CD4-positive, CD25-positive, alpha-beta regulatory T cell (primary cell): ENCODE results near the gene SP140L. TPM values are rescaled to one million over a fixed set of nuclear protein-coding genes. Genes with fewer than 3 reads are reported as not detected.
"Not testable (repeated sequence)": the region's sequence is repeated elsewhere in the genome, so short reads cannot be mapped to it uniquely, and the experiment has no call there.

ENCODE experiments used
- ATAC-seq, 2 donors: fragments of 150-1000 bp; cut with Tn5 transposase; one replicate each; pipeline ENCODE4 v1.10.0; 2021; ENCODE audit warnings: low read depth in 2 of 2, moderate number of reproducible peaks in 2 of 2, moderate library complexity in 1 of 2
- DNase-seq, 3 donors: peaks; one replicate each; pipeline versions ENCODE4 v3.0.0 to v3.0.0-alpha.2; 2012 to 2022; ENCODE audit warnings: mixed read lengths in 1 of 3
- H3K27ac ChIP-seq: one replicate; pipeline ENCODE4 v1.7.0; 2013; ENCODE audit warnings: mild to moderate bottlenecking, low read length; ENCODE audit not compliant: insufficient read depth, poor library complexity, severe bottlenecking
- H3K27me3 ChIP-seq: one replicate; pipeline ENCODE4 v1.7.0; 2013; ENCODE audit warnings: low read length; ENCODE audit not compliant: control insufficient read depth, insufficient read depth
- H3K36me3 ChIP-seq: one replicate; pipeline ENCODE4 v1.7.0; 2013; ENCODE audit warnings: mild to moderate bottlenecking, low read length, moderate library complexity; ENCODE audit not compliant: control insufficient read depth, insufficient read depth
- H3K4me1 ChIP-seq: 2 replicates; pipeline ENCODE4 v1.7.0; 2013; ENCODE audit warnings: mild to moderate bottlenecking, low read length; ENCODE audit not compliant: insufficient read depth, control insufficient read depth, poor library complexity, severe bottlenecking
- H3K4me3 ChIP-seq: one replicate; pipeline ENCODE4 v1.7.0; 2013; ENCODE audit warnings: low read depth, mild to moderate bottlenecking, low read length, moderate library complexity
- H3K9me3 ChIP-seq, 2 experiments: 1 replicate in 1 of 2; 2 replicates in 1 of 2; pipeline ENCODE4 v1.7.0; 2013; ENCODE audit warnings: low read length in 2 of 2, mild to moderate bottlenecking in 1 of 2, moderate library complexity in 1 of 2; ENCODE audit not compliant: control insufficient read depth in 2 of 2
- H3K27ac Mint-ChIP-seq, 3 donors: one replicate each; pipeline ENCODE4 v1.8.0; 2020 to 2022; ENCODE audit warnings: mild to moderate bottlenecking in 3 of 3, mixed read lengths in 3 of 3, moderate library complexity in 2 of 3
- H3K27me3 Mint-ChIP-seq: one replicate; pipeline ENCODE4 v1.8.0; 2022; ENCODE audit warnings: mild to moderate bottlenecking, mixed read lengths
- H3K36me3 Mint-ChIP-seq: one replicate; pipeline ENCODE4 v1.8.0; 2020; ENCODE audit warnings: mixed read lengths
- H3K4me1 Mint-ChIP-seq, 4 donors: one replicate each; pipeline ENCODE4 v1.8.0; 2020 to 2022; ENCODE audit warnings: mixed read lengths in 4 of 4, mild to moderate bottlenecking in 1 of 4
- H3K4me3 Mint-ChIP-seq, 4 donors: one replicate each; pipeline ENCODE4 v1.8.0; 2020 to 2022; ENCODE audit warnings: mild to moderate bottlenecking in 4 of 4, mixed read lengths in 4 of 4, moderate library complexity in 3 of 4
- H3K9me3 Mint-ChIP-seq, 7 donors: one replicate each; pipeline ENCODE4 v1.8.0; 2020 to 2022; ENCODE audit warnings: mixed read lengths in 7 of 7, mild to moderate bottlenecking in 3 of 7, moderate library complexity in 2 of 7
- polyA plus RNA-seq, 4 donors: library from polyadenylated mRNA; unstranded; fragments of 300-500 nt; fragmentation: Illumina TruSeq; gene quantifications; one replicate each; pipeline ENCODE4 v1.2.3, GENCODE V29; 2021
- total RNA-seq: library from RNA; stranded (reverse); gene quantifications from one replicate; pipeline ENCODE4 v1.2.3, GENCODE V29; 2022

SP140L gene
- total and polyA plus RNA-seq, 5 donors from 2014 or later: 14.3 to 68.5 (median 22.8) TPM

DNA sequence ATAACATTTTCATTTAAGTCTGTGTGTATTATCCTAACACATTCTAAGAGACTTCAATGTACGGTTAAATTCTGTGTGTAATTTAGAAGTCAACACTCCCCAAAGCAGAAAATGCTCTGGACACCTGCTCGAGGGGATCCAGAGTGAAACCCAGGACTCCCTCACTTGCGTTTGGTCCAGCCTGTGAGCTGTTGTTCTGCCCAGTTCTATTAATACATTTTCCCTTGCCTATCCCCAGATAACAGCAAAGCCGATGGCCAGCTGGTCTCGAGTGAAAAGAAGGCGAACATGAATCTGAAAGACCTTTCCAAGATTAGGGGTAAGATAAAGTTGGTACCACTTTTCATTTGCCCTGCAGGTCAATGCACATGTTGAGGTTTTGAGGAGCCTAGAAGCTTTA is 58.0 kb downstream of the SP140L start:
- Mint-ChIP-seq H3K9me3 (no peaks in the 10 kb centered on the region), H3K36me3 (peaks cover 59% of the 10 kb centered on the region), H3K27ac (peak overlapping the region in 1 of 3 donors; percentile 37), H3K27me3 (no peaks in the 10 kb centered on the region), H3K4me1 (peaks cover 0 to 9% (median 5%) of the 10 kb centered on the region in 4 donors), H3K4me3 (peak overlapping the region in 1 of 4 donors; percentile 68)
- H3K4me1 ChIP-seq: no peaks in the 10 kb centered on the region
- no peak overlapping the region for H3K27ac ChIP-seq
- DNase-seq (no peak), ATAC-seq (no peak)
- H3K27me3 ChIP-seq: no peaks in the 10 kb centered on the region
- H3K4me3 ChIP-seq: no peak overlapping the region
- H3K36me3 ChIP-seq: peaks cover 75% of the 10 kb centered on the region
- no peaks in the 10 kb centered on the region for H3K9me3 ChIP-seq

DNA sequence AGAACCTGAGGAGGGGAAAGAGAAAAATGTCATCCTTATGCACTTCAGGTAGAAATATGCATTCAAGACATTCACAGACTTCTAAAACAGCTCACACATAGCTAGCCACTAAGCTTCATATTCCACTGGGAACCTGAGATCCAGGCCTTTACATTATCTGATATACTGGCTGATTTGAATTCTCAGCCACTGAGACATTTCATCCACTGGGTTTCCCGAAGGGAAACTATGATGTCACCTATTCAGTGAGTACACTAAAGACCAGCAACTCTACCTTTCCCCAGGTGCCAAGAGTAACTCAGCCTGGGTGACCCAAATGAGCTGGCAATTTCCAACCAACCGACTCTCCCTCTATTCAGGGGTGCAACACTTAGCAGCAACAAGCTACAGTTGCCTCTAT is 67.3 kb downstream of the SP140L start:
- Mint-ChIP-seq H3K36me3 (peaks cover 89% of the 10 kb centered on the region), H3K9me3 (peaks cover 0 to 6% (median 0%) of the 10 kb centered on the region in 7 donors), H3K4me1 (peaks cover 0 to 11% (median 5%) of the 10 kb centered on the region in 4 donors), H3K27ac (no peak overlapping the region), H3K27me3 (no peaks in the 10 kb centered on the region), H3K4me3 (no peak overlapping the region)
- no peaks in the 10 kb centered on the region for H3K4me1 ChIP-seq
- H3K27me3 ChIP-seq: no peaks in the 10 kb centered on the region
- H3K4me3 ChIP-seq: no peak overlapping the region
- H3K36me3 ChIP-seq: peaks cover 93% of the 10 kb centered on the region
- ATAC-seq: no peak
- H3K9me3 ChIP-seq: peaks cover 10 to 11% of the 10 kb centered on the region in 2 experiments
- H3K27ac ChIP-seq: no peak overlapping the region
- no peak for DNase-seq

DNA sequence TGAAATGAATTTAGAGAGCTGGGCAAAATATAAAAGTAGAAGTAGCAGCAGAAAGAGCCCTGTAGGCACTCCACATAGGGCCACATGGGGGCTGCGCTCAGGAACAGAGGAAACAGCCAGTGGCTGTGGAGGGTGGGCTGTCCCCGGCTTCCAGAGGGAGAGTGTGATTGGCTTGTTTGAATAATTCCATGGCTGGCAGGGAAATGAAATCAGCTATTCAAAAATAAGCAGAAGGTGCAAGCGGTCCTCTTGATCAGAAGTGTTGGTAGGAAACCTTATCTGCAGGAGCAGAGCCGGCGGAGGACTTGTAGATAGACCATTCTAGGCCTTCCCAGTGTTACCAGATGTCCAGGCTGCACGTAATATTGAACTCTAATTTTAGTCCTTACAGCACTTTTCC is 71.7 kb downstream of the SP140L start:
- not testable (repeated sequence) for H3K9me3 Mint-ChIP-seq, H3K4me1 ChIP-seq, DNase-seq, ATAC-seq, H3K27ac ChIP-seq, H3K4me3 Mint-ChIP-seq, H3K27me3 ChIP-seq, H3K4me3 ChIP-seq, H3K27me3 Mint-ChIP-seq
- peaks cover 10 to 11% of the 10 kb centered on the region in 2 experiments for H3K9me3 ChIP-seq
- peaks cover 72% of the 10 kb centered on the region for H3K36me3 Mint-ChIP-seq
- peak overlapping the region in 2 of 3 donors; percentile 12 to 83 for H3K27ac Mint-ChIP-seq
- H3K36me3 ChIP-seq: peaks cover 78% of the 10 kb centered on the region
- H3K4me1 Mint-ChIP-seq: peaks cover 0 to 11% (median 0%) of the 10 kb centered on the region in 4 donors

DNA sequence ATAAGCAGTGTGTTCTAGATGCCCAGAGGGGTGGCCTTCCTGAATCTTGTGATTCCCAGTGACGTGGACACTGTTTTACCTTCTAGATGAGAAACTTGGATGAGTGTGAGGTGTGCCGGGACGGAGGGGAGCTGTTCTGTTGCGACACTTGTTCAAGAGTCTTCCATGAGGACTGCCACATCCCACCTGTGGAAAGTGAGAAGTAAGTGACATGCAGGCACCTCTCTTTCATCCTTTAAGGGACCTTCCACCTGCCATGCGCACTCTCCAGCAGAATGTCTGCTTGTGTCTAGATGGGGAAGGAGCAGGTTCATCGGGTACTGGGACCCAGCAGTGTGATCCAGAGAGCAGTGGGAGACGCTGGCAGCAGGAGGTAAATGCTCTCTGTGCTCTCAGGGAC is 73.0 kb downstream of the SP140L start:
- ATAC-seq: no peak

DNA sequence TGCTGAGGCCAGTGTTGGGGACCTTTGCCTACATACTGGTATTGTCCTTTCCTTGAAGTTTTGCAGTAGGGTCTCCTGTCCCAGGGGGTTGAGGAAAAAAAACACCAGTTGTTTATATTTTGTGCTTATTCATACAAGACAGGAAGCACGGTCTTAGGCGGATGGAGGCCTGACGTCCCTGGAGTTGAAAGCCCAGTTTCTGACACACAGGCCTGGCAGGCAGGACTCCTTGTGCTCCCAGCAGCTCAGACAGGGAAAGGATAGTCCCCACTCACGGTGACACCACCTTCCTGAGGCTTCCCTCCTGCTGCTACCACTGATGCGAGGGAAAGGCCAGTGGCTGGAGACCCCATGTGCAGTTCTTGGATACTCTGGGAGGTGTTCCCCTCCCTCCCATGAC is 73.5 kb downstream of the SP140L start:
- Mint-ChIP-seq H3K27ac (peak overlapping the region in 2 of 3 donors; percentile 54 to 59), H3K36me3 (peaks cover 71% of the 10 kb centered on the region), H3K9me3 (peaks cover 0 to 6% (median 0%) of the 10 kb centered on the region in 7 donors), H3K4me1 (peaks cover 0 to 11% (median 0%) of the 10 kb centered on the region in 4 donors), H3K27me3 (no peaks in the 10 kb centered on the region), H3K4me3 (no peak overlapping the region)
- DNase-seq (no peak), ATAC-seq (no peak)
- no peak overlapping the region for H3K4me3 ChIP-seq
- peaks cover 72% of the 10 kb centered on the region for H3K36me3 ChIP-seq
- no peaks in the 10 kb centered on the region for H3K4me1 ChIP-seq
- peaks cover 6 to 10% of the 10 kb centered on the region in 2 experiments for H3K9me3 ChIP-seq
- no peak overlapping the region for H3K27ac ChIP-seq
- no peaks in the 10 kb centered on the region for H3K27me3 ChIP-seq

More for the DNA sequence above, 73.0 kb downstream of the SP140L start:
- Mint-ChIP-seq H3K27ac (peak overlapping the region in 2 of 3 donors; percentile 54 to 59), H3K4me1 (peaks cover 0 to 11% (median 0%) of the 10 kb centered on the region in 4 donors), H3K27me3 (no peaks in the 10 kb centered on the region), H3K9me3 (peaks cover 0 to 6% (median 0%) of the 10 kb centered on the region in 7 donors), H3K36me3 (peaks cover 71% of the 10 kb centered on the region), H3K4me3 (no peak overlapping the region)
- Histone ChIP-seq H3K36me3 (peaks cover 75% of the 10 kb centered on the region), H3K27me3 (no peaks in the 10 kb centered on the region), H3K27ac (no peak overlapping the region), H3K4me3 (no peak overlapping the region), H3K4me1 (no peaks in the 10 kb centered on the region), H3K9me3 (peaks cover 9 to 11% of the 10 kb centered on the region in 2 experiments)
- no peak for DNase-seq

DNA sequence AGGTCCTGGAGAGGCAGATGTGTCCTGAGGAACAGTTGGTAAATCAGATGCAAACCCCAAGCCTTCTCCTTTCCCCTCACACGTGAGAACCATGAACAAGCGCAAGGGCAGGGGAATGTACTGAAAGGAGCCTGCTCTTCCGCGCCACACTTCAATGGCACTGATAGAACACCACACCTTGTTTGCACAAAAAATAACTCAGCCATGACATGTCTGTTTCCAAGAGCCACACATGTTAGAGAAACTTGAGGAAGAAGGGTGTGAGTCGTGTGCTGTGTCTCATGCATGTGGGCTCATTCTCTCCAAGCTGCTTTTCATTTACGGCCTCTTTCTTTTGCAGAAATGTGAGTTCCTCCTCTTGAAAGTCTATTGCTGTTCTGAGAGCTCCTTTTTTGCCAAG is 74.0 kb downstream of the SP140L start:
- H3K36me3 Mint-ChIP-seq: peaks cover 70% of the 10 kb centered on the region
- H3K27ac Mint-ChIP-seq, H3K27me3 ChIP-seq, ATAC-seq, H3K4me3 ChIP-seq, DNase-seq, H3K9me3 Mint-ChIP-seq, H3K27me3 Mint-ChIP-seq, H3K9me3 ChIP-seq, H3K4me3 Mint-ChIP-seq, H3K4me1 ChIP-seq, H3K27ac ChIP-seq: not testable (repeated sequence)
- peaks cover 69% of the 10 kb centered on the region for H3K36me3 ChIP-seq
- peaks cover 0 to 11% (median 0%) of the 10 kb centered on the region in 4 donors for H3K4me1 Mint-ChIP-seq

DNA sequence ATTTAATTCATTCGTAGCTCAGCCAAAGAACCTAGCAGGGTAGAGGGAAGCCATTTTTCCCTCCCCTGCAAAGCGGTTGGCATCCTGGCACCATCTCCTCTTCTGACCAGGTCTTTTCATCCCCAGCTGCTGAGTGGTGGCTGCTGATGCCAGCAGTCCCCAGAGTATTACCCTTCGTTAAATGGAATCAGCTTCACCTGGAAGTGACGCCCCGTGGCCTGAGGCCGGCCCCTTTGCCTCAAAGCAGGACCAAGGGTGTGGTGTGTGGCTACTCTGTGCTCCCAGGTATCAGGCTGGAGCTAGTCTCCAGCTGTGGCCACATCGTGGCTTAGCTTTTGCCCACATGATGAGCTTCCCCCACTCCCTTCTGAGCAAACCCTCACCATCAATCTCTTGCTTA is 76.8 kb downstream of the SP140L start:
- Histone ChIP-seq H3K27ac (no peak overlapping the region), H3K36me3 (peaks cover 56% of the 10 kb centered on the region), H3K4me3 (no peak overlapping the region), H3K27me3 (no peaks in the 10 kb centered on the region), H3K9me3 (no peaks in the 10 kb centered on the region), H3K4me1 (no peaks in the 10 kb centered on the region)
- Mint-ChIP-seq H3K4me3 (no peak overlapping the region), H3K27me3 (no peaks in the 10 kb centered on the region), H3K27ac (no peak overlapping the region), H3K36me3 (peaks cover 57% of the 10 kb centered on the region), H3K9me3 (no peaks in the 10 kb centered on the region), H3K4me1 (peaks cover 5 to 17% (median 9%) of the 10 kb centered on the region in 4 donors)
- ATAC-seq: no peak
- no peak for DNase-seq

DNA sequence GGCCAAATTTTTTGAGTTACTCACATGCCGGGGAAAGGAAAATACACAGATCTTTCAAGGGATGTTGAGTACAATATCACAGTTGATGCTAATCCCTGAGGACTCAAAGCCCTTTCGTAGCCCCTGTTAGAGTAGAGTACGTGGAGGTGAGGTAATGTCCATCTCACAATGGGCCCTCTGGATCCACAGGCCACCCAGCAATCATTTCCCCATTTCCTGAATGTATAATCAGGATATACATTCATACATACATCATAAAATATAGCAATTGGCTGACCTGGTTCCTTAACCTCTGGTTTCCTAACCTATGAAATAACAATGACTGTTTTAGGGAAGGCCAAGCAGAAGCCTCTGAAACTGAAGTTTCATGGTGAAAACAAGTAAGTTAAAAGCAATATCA is 78.8 kb downstream of the SP140L start:
- H3K4me3 Mint-ChIP-seq: no peak overlapping the region
- peaks cover 5 to 32% (median 16%) of the 10 kb centered on the region in 4 donors for H3K4me1 Mint-ChIP-seq
- Histone ChIP-seq H3K9me3 (no peaks in the 10 kb centered on the region), H3K4me3 (no peak overlapping the region), H3K36me3 (peaks cover 38% of the 10 kb centered on the region), H3K27ac (no peak overlapping the region), H3K4me1 (peaks cover 2% of the 10 kb centered on the region), H3K27me3 (no peaks in the 10 kb centered on the region)
- peaks cover 46% of the 10 kb centered on the region for H3K36me3 Mint-ChIP-seq
- no peaks in the 10 kb centered on the region for H3K9me3 Mint-ChIP-seq
- DNase-seq (no peak), ATAC-seq (no peak)
- peak overlapping the region in 1 of 3 donors; percentile 25 for H3K27ac Mint-ChIP-seq
- no peaks in the 10 kb centered on the region for H3K27me3 Mint-ChIP-seq
